HEK293 (cell line): ENCODE results near the gene RPS26.

Experiments
- ELK4 ChIP-seq: IDR thresholded peaks from 2 replicates; pipeline ENCODE4 v1.6.1; 2011; ENCODE audit warnings: mild to moderate bottlenecking, low read depth, low read length, borderline replicate concordance
- GLI2 ChIP-seq: fragments of 450-650 bp; formaldehyde crosslinking; IDR thresholded peaks from 2 replicates; pipeline ENCODE4; 2017; ENCODE audit warnings: missing biosample characterization, missing genetic modification characterization, low read depth, borderline replicate concordance
- GLIS1 ChIP-seq: fragments of 450-650 bp; formaldehyde crosslinking; IDR thresholded peaks from 2 replicates; pipeline ENCODE4 v1.5.1; 2016; ENCODE audit warnings: missing biosample characterization, missing genetic modification characterization
- KLF1 ChIP-seq: fragments of 450-650 bp; formaldehyde crosslinking; IDR thresholded peaks from 2 replicates; pipeline ENCODE4 v1.5.1; 2016; ENCODE audit warnings: missing biosample characterization, missing genetic modification characterization
- SETDB1 ChIP-seq: IDR thresholded peaks from one replicate; pipeline ENCODE4 v1.6.1; 2017; ENCODE audit warnings: mild to moderate bottlenecking, low read length, moderate library complexity, mixed read lengths; ENCODE audit not compliant: insufficient read length
- WT1 ChIP-seq: fragments of 450-650 bp; formaldehyde crosslinking; IDR thresholded peaks from 2 replicates; pipeline ENCODE4 v1.5.1; 2016; ENCODE audit warnings: missing biosample characterization, missing genetic modification characterization
- ZBTB20 ChIP-seq: fragments of 450-650 bp; formaldehyde crosslinking; IDR thresholded peaks from 2 replicates; pipeline ENCODE4 v1.5.1; 2016; ENCODE audit warnings: missing biosample characterization, missing genetic modification characterization
- ZBTB6 ChIP-seq: fragments of 450-650 bp; formaldehyde crosslinking; IDR thresholded peaks from 2 replicates; pipeline ENCODE4 v1.5.1; 2017; ENCODE audit warnings: missing biosample characterization, missing genetic modification characterization
- ZFP3 ChIP-seq: fragments of 450-650 bp; formaldehyde crosslinking; IDR thresholded peaks from 2 replicates; pipeline ENCODE4 v1.5.1; 2016; ENCODE audit warnings: low read depth, missing biosample characterization, missing genetic modification characterization
- ZNF2 ChIP-seq: fragments of 450-650 bp; formaldehyde crosslinking; IDR thresholded peaks from 2 replicates; pipeline ENCODE4 v1.5.1; 2016; ENCODE audit warnings: missing biosample characterization, missing genetic modification characterization
- ZNF239 ChIP-seq: fragments of 450-650 bp; formaldehyde crosslinking; IDR thresholded peaks from 2 replicates; pipeline ENCODE4 v1.5.1; 2016; ENCODE audit warnings: missing biosample characterization, missing genetic modification characterization
- ZNF37A ChIP-seq: fragments of 450-650 bp; IDR thresholded peaks from 2 replicates; pipeline ENCODE4 v1.5.1; 2018; ENCODE audit warnings: missing biosample characterization, missing genetic modification characterization
- ZNF391 ChIP-seq: fragments of 450-650 bp; formaldehyde crosslinking; IDR thresholded peaks from 2 replicates; pipeline ENCODE4 v1.5.1; 2016; ENCODE audit warnings: low read depth, missing biosample characterization, missing genetic modification characterization, borderline replicate concordance
- ZNF394 ChIP-seq: fragments of 450-650 bp; formaldehyde crosslinking; IDR thresholded peaks from 2 replicates; pipeline ENCODE4 v1.5.1; 2016; ENCODE audit warnings: missing biosample characterization, missing genetic modification characterization, mild to moderate bottlenecking, moderate library complexity, borderline replicate concordance
- ZNF48 ChIP-seq: fragments of 450-650 bp; formaldehyde crosslinking; IDR thresholded peaks from 2 replicates; pipeline ENCODE4 v1.5.1; 2016; ENCODE audit warnings: missing biosample characterization, missing genetic modification characterization
- ZNF521 ChIP-seq: fragments of 450-650 bp; formaldehyde crosslinking; IDR thresholded peaks from 2 replicates; pipeline ENCODE4 v1.5.1; 2017; ENCODE audit warnings: missing biosample characterization, mild to moderate bottlenecking, missing genetic modification characterization
- ZNF585B ChIP-seq: fragments of 450-650 bp; formaldehyde crosslinking; IDR thresholded peaks from 2 replicates; pipeline ENCODE4 v1.5.1; 2016; ENCODE audit warnings: missing biosample characterization, missing genetic modification characterization
- ZNF670 ChIP-seq: fragments of 450-650 bp; formaldehyde crosslinking; IDR thresholded peaks from 2 replicates; pipeline ENCODE4 v1.5.1; 2016; ENCODE audit warnings: missing biosample characterization, missing genetic modification characterization, low read depth
- ZSCAN16 ChIP-seq: fragments of 450-650 bp; formaldehyde crosslinking; IDR thresholded peaks from 2 replicates; pipeline ENCODE4 v1.5.1; 2016; ENCODE audit warnings: missing biosample characterization, missing genetic modification characterization
- ZSCAN23 ChIP-seq: fragments of 450-650 bp; formaldehyde crosslinking; IDR thresholded peaks from 2 replicates; pipeline ENCODE4 v1.5.1; 2016; ENCODE audit warnings: missing biosample characterization, missing genetic modification characterization
- ZSCAN30 ChIP-seq: fragments of 450-650 bp; IDR thresholded peaks from 2 replicates; pipeline ENCODE4 v1.5.1; 2018; ENCODE audit warnings: missing biosample characterization, mild to moderate bottlenecking, missing genetic modification characterization, moderate library complexity
- ZSCAN4 ChIP-seq: fragments of 450-650 bp; formaldehyde crosslinking; IDR thresholded peaks from 2 replicates; pipeline ENCODE4 v1.5.1; 2017; ENCODE audit warnings: missing biosample characterization, missing genetic modification characterization
- ZSCAN5A ChIP-seq: fragments of 450-650 bp; formaldehyde crosslinking; IDR thresholded peaks from 2 replicates; pipeline ENCODE4 v1.5.1; 2016; ENCODE audit warnings: missing biosample characterization, missing genetic modification characterization
- TF ChIP-seq, protein P1 (sequence below): fragments of 450-650 bp; formaldehyde crosslinking; IDR thresholded peaks from 2 replicates; pipeline ENCODE4 v1.5.1; 2016; ENCODE audit warnings: missing biosample characterization, missing genetic modification characterization
- TF ChIP-seq, protein P2 (sequence below): fragments of 450-650 bp; formaldehyde crosslinking; IDR thresholded peaks from 2 replicates; pipeline ENCODE4 v1.5.1; 2016; ENCODE audit warnings: missing biosample characterization, missing genetic modification characterization
- TF ChIP-seq, protein P3 (sequence below): fragments of 450-650 bp; formaldehyde crosslinking; IDR thresholded peaks from 2 replicates; pipeline ENCODE4 v1.5.1; 2016; ENCODE audit warnings: missing biosample characterization, missing genetic modification characterization, borderline replicate concordance
- TF ChIP-seq, protein P4 (sequence below): fragments of 450-650 bp; formaldehyde crosslinking; IDR thresholded peaks from 2 replicates; pipeline ENCODE4 v1.5.1; 2016; ENCODE audit warnings: missing biosample characterization, missing genetic modification characterization

Gene RPS26

DNA sequence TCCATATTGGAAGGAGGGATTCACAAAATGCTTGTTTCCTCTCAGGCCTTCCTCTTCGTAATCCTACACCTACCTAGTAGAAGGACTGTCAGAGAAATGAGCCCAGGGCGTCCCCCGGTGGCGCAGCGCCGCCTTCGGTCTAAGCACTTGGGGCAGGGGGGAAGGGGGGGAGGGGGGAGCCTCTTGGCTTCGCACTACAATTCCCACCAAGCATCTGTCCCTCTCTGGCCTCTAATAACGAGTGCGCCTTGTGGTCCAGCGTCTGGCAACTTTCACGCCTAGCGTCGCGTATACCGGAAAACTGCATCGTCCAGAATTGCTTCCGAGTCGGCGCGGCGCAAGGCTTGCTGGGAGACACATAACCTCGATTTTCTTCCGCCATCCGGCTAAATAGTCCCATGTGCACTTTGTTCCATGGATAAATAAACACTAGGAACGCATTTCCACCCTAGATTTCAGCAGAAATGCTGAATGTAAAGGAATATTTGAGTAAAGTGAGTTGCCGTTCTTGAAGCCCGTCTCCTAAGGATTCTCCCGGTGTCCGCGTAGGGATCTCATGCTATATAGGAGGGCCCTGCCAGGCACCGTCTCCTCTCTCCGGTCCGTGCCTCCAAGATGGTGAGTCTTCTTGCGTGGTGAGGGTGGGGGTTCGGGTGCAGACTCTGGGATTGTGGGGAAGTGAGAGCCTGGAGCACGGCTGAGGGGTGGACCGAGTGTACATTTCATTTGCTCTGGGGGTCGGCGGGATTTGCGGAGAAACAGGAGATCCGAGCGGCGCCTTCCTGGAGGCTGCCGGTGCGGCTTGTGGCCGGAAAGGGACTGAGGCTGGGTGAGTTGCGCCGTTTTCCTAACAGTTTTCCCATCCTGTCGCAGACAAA lies at the start of gene RPS26 (continued):
- TF ChIP-seq ZSCAN30 (tag by site-specific recombination) (peak; percentile 90), ZNF48 (tag by site-specific recombination) (no peak), ZNF391 (peak; percentile 98), GLIS1 (tag by site-specific recombination) (peak; percentile 47; the same call in 1 of the 2 replicates), ZNF670 (tag by site-specific recombination) (no peak), ZNF394 (tag by site-specific recombination) (peak; percentile 82), ZSCAN4 (peak; percentile 68), ZSCAN23 (tag by site-specific recombination) (peak; percentile 96), ZNF521 (tag by site-specific recombination) (no peak), SETDB1 (peak; percentile 16), KLF1 (tag by site-specific recombination) (peak; percentile 59), ZFP3 (tag by site-specific recombination) (no peak), ZBTB20 (tag by site-specific recombination) (peak; percentile 69), ZNF239 (no peak), ZSCAN5A (tag by site-specific recombination) (0 out of 2 replicates have a peak, but pooled peaks have one; percentile 18), ZNF2 (tag by site-specific recombination) (peak; percentile 99), ZNF37A (tag by site-specific recombination) (no peak), ZSCAN16 (tag by site-specific recombination) (no peak), ZBTB6 (tag by site-specific recombination) (no peak), GLI2 (no peak), ZNF585B (tag by site-specific recombination) (no peak), WT1 (tag by site-specific recombination) (peak; percentile 71; the same call in 1 of the 2 replicates), ELK4 (peak; percentile 78)
- TF ChIP-seq, protein P1, sequence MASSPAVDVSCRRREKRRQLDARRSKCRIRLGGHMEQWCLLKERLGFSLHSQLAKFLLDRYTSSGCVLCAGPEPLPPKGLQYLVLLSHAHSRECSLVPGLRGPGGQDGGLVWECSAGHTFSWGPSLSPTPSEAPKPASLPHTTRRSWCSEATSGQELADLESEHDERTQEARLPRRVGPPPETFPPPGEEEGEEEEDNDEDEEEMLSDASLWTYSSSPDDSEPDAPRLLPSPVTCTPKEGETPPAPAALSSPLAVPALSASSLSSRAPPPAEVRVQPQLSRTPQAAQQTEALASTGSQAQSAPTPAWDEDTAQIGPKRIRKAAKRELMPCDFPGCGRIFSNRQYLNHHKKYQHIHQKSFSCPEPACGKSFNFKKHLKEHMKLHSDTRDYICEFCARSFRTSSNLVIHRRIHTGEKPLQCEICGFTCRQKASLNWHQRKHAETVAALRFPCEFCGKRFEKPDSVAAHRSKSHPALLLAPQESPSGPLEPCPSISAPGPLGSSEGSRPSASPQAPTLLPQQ (tag by site-specific recombination): peak; percentile 94
- TF ChIP-seq, protein P2, sequence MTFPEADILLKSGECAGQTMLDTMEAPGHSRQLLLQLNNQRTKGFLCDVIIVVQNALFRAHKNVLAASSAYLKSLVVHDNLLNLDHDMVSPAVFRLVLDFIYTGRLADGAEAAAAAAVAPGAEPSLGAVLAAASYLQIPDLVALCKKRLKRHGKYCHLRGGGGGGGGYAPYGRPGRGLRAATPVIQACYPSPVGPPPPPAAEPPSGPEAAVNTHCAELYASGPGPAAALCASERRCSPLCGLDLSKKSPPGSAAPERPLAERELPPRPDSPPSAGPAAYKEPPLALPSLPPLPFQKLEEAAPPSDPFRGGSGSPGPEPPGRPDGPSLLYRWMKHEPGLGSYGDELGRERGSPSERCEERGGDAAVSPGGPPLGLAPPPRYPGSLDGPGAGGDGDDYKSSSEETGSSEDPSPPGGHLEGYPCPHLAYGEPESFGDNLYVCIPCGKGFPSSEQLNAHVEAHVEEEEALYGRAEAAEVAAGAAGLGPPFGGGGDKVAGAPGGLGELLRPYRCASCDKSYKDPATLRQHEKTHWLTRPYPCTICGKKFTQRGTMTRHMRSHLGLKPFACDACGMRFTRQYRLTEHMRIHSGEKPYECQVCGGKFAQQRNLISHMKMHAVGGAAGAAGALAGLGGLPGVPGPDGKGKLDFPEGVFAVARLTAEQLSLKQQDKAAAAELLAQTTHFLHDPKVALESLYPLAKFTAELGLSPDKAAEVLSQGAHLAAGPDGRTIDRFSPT: peak; percentile 93
- TF ChIP-seq, protein P3, sequence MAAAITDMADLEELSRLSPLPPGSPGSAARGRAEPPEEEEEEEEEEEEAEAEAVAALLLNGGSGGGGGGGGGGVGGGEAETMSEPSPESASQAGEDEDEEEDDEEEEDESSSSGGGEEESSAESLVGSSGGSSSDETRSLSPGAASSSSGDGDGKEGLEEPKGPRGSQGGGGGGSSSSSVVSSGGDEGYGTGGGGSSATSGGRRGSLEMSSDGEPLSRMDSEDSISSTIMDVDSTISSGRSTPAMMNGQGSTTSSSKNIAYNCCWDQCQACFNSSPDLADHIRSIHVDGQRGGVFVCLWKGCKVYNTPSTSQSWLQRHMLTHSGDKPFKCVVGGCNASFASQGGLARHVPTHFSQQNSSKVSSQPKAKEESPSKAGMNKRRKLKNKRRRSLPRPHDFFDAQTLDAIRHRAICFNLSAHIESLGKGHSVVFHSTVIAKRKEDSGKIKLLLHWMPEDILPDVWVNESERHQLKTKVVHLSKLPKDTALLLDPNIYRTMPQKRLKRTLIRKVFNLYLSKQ (tag by site-specific recombination): no peak
- TF ChIP-seq, protein P4, sequence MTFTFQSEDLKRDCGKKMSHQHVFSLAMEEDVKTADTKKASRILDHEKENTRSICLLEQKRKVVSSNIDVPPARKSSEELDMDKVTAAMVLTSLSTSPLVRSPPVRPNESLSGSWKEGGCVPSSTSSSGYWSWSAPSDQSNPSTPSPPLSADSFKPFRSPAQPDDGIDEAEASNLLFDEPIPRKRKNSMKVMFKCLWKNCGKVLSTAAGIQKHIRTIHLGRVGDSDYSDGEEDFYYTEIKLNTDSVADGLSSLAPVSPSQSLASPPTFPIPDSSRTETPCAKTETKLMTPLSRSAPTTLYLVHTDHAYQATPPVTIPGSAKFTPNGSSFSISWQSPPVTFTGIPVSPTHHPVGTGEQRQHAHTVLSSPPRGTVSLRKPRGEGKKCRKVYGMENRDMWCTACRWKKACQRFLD (tag by site-specific recombination): no peak
